Caco-2 (cell line): Measurements from ENCODE around the gene GLT8D2. TPM values are rescaled to one million over a fixed set of nuclear protein-coding genes. Genes with fewer than 3 reads are reported as not detected.

Source experiments
- BruUV-seq: library from RNA; stranded (reverse); fragments of 400-500 nt; replicated peaks from 2 replicates; lab custom pipeline; 2021; lab: Mats Ljungman, UMichigan
- CTCF ChIA-PET: fragments of 300-600 bp; sonication (Branson Sonifier 250); formaldehyde crosslinking; loops from one replicate; lab custom pipeline; 2022; ENCODE audit warnings: antibody characterized with exemption; lab: Charles Lee
- POLR2A ChIA-PET: fragments of 300-600 bp; sonication (Branson Sonifier 250); formaldehyde crosslinking; loops from one replicate; lab custom pipeline; 2022; ENCODE audit warnings: antibody characterized with exemption; lab: Charles Lee
- DNase-seq, 2 experiments: peaks; one replicate each; pipeline versions ENCODE4 v3.0.0 to v3.0.0-alpha.2; 2020 to 2022
- H3K27me3 ChIP-seq: replicated peaks from 2 replicates; pipeline ENCODE4 v1.6.0; 2011; ENCODE audit warnings: low read length; ENCODE audit not compliant: control insufficient read depth, insufficient read depth
- H3K36me3 ChIP-seq: 2 replicates; pipeline ENCODE4 v1.5.1; 2011; ENCODE audit warnings: low read length; ENCODE audit not compliant: control insufficient read depth, insufficient read depth
- H3K4me1 ChIP-seq: fragments of 250-450 bp; sonication (Bioruptor Pico); 2 replicates; pipeline ENCODE4 v1.5.1; 2020; ENCODE audit warnings: mild to moderate bottlenecking
- H3K4me3 ChIP-seq: 2 replicates; pipeline ENCODE4 v1.5.1; 2011; ENCODE audit warnings: low read depth, mild to moderate bottlenecking, control low read depth, low read length
- H3K9me3 ChIP-seq: fragments of 250-450 bp; sonication (Bioruptor Pico); 2 replicates; pipeline ENCODE4 v1.5.1; 2020; ENCODE audit warnings: mild to moderate bottlenecking, moderate library complexity
- H3K27ac Mint-ChIP-seq: one replicate; pipeline ENCODE4 v1.8.0; 2022; ENCODE audit warnings: mixed read lengths; ENCODE audit not compliant: unreplicated experiment
- H3K27me3 Mint-ChIP-seq: one replicate; pipeline ENCODE4 v1.8.0; 2022; ENCODE audit warnings: mixed read lengths; ENCODE audit not compliant: insufficient read depth, unreplicated experiment
- H3K36me3 Mint-ChIP-seq: one replicate; pipeline ENCODE4 v1.8.0; 2022; ENCODE audit warnings: mild to moderate bottlenecking, mixed read lengths; ENCODE audit not compliant: insufficient read depth, unreplicated experiment
- H3K4me1 Mint-ChIP-seq: one replicate; pipeline ENCODE4 v1.8.0; 2022; ENCODE audit warnings: low read depth, mixed read lengths; ENCODE audit not compliant: unreplicated experiment
- H3K4me3 Mint-ChIP-seq: one replicate; pipeline ENCODE4 v1.8.0; 2022; ENCODE audit warnings: mild to moderate bottlenecking, moderate library complexity, mixed read lengths; ENCODE audit not compliant: unreplicated experiment
- H3K9me3 Mint-ChIP-seq: one replicate; pipeline ENCODE4 v1.8.0; 2022; ENCODE audit warnings: mixed read lengths; ENCODE audit not compliant: unreplicated experiment
- CTCF ChIP-seq, 2 experiments: fragments of 200-600 bp in 1 of 2; IDR thresholded peaks; 1 replicate in 1 of 2; 2 replicates in 1 of 2; pipeline versions ENCODE4 v1.5.1 to v1.8.0; 2011 to 2022; ENCODE audit warnings: antibody characterized with exemption in 1 of 2, control low read depth in 1 of 2, inconsistent platforms in 1 of 2, low read depth in 1 of 2, low read length in 1 of 2, mild to moderate bottlenecking in 1 of 2, moderate library complexity in 1 of 2; ENCODE audit not compliant: insufficient read depth in 1 of 2, severe bottlenecking in 1 of 2, unreplicated experiment in 1 of 2
- intact Hi-C: fragments of 100-400 bp; cut with micrococcal nuclease; formaldehyde crosslinking; loops from one replicate; pipeline ENCODE4 v1.10.0; 2022; ENCODE audit not compliant: unreplicated experiment
- total RNA-seq: library from RNA; stranded (reverse); gene quantifications from 2 replicates; pipeline ENCODE4 v1.2.3, GENCODE V29; 2022

GLT8D2 gene
- total RNA-seq, 1 experiment from 2014 or later, result not detected

- H3K36me3 ChIP-seq, result peaks cover 3% of the 10 kb centered on the region; the same call in 1 of the 2 replicates
- Mint-ChIP-seq H3K4me3 (no peak overlapping the region), H3K27me3 (no peaks in the 10 kb centered on the region), H3K27ac (no peak overlapping the region), H3K36me3 (peaks cover 48% of the 10 kb centered on the region), H3K4me1 (no peaks in the 10 kb centered on the region), H3K9me3 (no peaks in the 10 kb centered on the region)
- no peak for TF ChIP-seq CTCF (IDR thresholded peaks at IDR 0.05; ENCODE audit: insufficient read depth in 1 of 2, low read depth in 1 of 2, low read length in 1 of 2, severe bottlenecking in 1 of 2, unreplicated experiment in 1 of 2)
- no peak for DNase-seq
- ChIA-PET POLR2A (no interaction called here), CTCF (no interaction called here)
- H3K4me3 ChIP-seq, result no peak overlapping the region
- no peaks in the 10 kb centered on the region for H3K9me3 ChIP-seq
- no peaks in the 10 kb centered on the region for H3K27me3 ChIP-seq
- no peaks in the 10 kb centered on the region for H3K4me1 ChIP-seq
- no TSS peak for BruUV-seq
- intact Hi-C loops, result no loop called here
Measured at GRCh38 chr12:103978384-103978982, 71.5 kb downstream of the GLT8D2 start.

GRCh38 chr12:103975368-103975767 is 74.6 kb downstream of the GLT8D2 start:
- 0 out of 2 replicates have a peak, but pooled peaks cover 1% of the 10 kb centered on the region for H3K36me3 ChIP-seq
- no peaks in the 10 kb centered on the region for H3K27me3 ChIP-seq
- H3K9me3 Mint-ChIP-seq, result no peaks in the 10 kb centered on the region
- no peaks in the 10 kb centered on the region for H3K4me1 Mint-ChIP-seq
- no peak for DNase-seq
- intact Hi-C loops, result no loop called here
- H3K4me1 ChIP-seq, result no peaks in the 10 kb centered on the region
- peaks cover 46% of the 10 kb centered on the region for H3K36me3 Mint-ChIP-seq
- no peaks in the 10 kb centered on the region for H3K27me3 Mint-ChIP-seq
- ChIA-PET CTCF (no interaction called here), POLR2A (interaction anchor here (1.0 kb wide), 1 partner anchor 10 kb away, joined by 3 read pairs; the partner anchor contains the start of gene TDG)
- no TSS peak for BruUV-seq
- H3K4me3 ChIP-seq, result no peak overlapping the region
- no peak overlapping the region for H3K27ac Mint-ChIP-seq
- H3K4me3 Mint-ChIP-seq, result no peak overlapping the region
- no peaks in the 10 kb centered on the region for H3K9me3 ChIP-seq
- TF ChIP-seq CTCF (IDR thresholded peaks at IDR 0.05; ENCODE audit: insufficient read depth in 1 of 2, low read depth in 1 of 2, low read length in 1 of 2, severe bottlenecking in 1 of 2, unreplicated experiment in 1 of 2), result no peak

- Mint-ChIP-seq H3K36me3 (peaks cover 45% of the 10 kb centered on the region), H3K9me3 (no peaks in the 10 kb centered on the region)
- no TSS peak for BruUV-seq
Measured at GRCh38 chr12:103973909-103974308, 76.1 kb downstream of the GLT8D2 start.

More at GRCh38 chr12:103973909-103974308, 76.1 kb downstream of the GLT8D2 start:
- no peak overlapping the region for H3K4me3 ChIP-seq
- no peaks in the 10 kb centered on the region for H3K4me1 ChIP-seq
- H3K36me3 ChIP-seq, result 0 out of 2 replicates have a peak, but pooled peaks cover 1% of the 10 kb centered on the region
- no peak for TF ChIP-seq CTCF (IDR thresholded peaks at IDR 0.05; ENCODE audit: insufficient read depth in 1 of 2, low read depth in 1 of 2, low read length in 1 of 2, severe bottlenecking in 1 of 2, unreplicated experiment in 1 of 2)
- Mint-ChIP-seq H3K27ac (no peak overlapping the region), H3K4me1 (no peaks in the 10 kb centered on the region), H3K4me3 (no peak overlapping the region), H3K27me3 (no peaks in the 10 kb centered on the region)
- ChIA-PET CTCF (no interaction called here), POLR2A (no interaction called here)
- intact Hi-C loops, result no loop called here
- no peaks in the 10 kb centered on the region for H3K9me3 ChIP-seq
- DNase-seq, result no peak
- no peaks in the 10 kb centered on the region for H3K27me3 ChIP-seq
